GM18870 (cell line): ENCODE data around the gene ETV6.
A peak's percentile ranks its signal among the peaks of the same experiment; 100 is the strongest.

Source experiments
- ATAC-seq: cut with Tn5 transposase; IDR thresholded peaks from one replicate; pipeline ENCODE4 v1.9.1; 2021; ENCODE audit warnings: moderate library complexity; ENCODE audit not compliant: unreplicated experiment

ETV6 gene

GRCh38 chr12:11755302-11755930 lies 105.9 kb downstream of the ETV6 start:
- ATAC-seq = no peak

DNA sequence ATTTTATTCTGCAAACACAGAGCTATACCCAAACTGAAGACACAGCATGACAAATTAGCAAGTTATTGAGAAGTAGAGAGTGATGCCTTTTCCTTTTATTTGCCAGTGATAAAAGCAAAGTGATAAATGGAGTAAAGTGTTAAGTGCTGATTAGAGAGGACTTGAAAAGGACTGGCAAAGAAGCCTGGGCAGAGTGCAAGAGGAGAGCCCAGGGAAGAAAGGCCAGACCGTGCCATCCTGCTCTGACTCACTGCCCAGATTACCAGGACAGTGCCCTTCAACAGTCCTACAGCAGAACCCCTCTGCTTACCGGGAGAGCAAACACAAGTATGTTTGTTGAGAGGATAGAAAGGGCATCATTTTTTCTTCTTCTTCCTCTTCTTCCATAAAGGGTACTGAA lies 106.5 kb downstream of the ETV6 start:
- no peak for ATAC-seq

DNA sequence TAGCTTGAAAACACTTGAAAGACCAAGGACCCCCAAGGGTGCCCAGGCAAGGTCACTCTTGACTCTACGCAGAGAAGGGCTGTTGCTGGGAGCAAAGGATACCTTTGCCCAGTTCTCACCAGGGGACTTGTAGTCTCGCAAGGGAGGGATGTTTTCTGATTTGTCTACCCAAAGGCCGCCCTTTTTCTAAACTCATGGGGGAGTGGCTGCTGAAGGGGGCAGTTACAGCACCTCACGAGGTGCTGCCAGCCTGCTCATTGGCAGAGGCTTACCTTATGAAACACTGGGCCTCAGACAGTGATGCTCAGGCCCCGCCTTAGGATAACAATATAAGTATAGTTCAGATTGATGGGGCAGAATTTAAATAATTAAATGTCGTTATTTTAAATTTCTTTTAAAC lies 107.0 kb downstream of the ETV6 start:
- no peak for ATAC-seq

- no peak for ATAC-seq
Observed at GRCh38 chr12:11757095-11757494, 107.6 kb downstream of the ETV6 start.

DNA sequence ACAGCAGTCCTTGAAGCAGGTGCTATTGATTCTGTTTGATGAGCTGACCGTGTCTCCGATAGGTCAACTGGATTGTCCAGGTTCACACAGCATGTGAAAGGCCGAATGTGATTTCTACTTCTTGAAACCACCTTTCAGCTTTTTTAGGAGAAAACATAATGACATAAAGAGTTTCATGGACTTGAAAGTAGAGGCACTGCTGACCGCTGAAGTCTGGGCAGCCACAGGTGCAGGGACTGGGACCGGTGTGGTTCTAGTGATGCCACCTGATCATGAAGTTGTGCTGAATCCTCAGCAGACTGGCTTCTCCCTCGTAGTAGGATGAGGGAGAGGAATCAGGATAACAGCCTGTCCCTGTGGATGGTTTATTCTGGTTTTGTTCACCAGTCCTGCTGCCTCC lies 108.1 kb downstream of the ETV6 start:
- ATAC-seq = no peak

- ATAC-seq = no peak
Observed at GRCh38 chr12:11758087-11758486, 108.6 kb downstream of the ETV6 start.

- ATAC-seq = no peak
Observed at GRCh38 chr12:11758510-11759493, 109.3 kb downstream of the ETV6 start.

DNA sequence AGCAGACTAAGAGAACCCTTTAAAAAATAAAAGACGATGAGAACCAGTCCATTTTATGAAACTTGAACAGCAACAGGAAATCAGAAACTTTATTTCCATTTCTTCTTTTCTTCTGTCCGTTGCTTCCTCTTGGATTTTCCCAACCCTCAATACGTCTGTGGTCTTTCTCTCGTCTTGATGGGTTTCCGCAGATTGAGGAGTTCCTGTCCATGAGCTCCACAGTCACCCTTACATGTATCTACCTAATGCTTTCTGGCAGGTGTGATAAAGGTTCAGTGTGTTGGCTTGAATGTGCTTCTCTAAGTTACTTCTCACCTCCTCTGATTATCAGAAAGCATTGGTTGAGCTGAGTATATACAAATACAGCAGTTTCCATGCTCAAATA lies 110.0 kb downstream of the ETV6 start:
- no peak for ATAC-seq

GRCh38 chr12:11759899-11760298 lies 110.4 kb downstream of the ETV6 start:
- no peak for ATAC-seq

- peak; percentile 52 for ATAC-seq
Observed at GRCh38 chr12:11761869-11762567, 112.5 kb downstream of the ETV6 start.

GRCh38 chr12:11762723-11763326 lies 113.4 kb downstream of the ETV6 start:
- peak; percentile 36 for ATAC-seq

- no peak for ATAC-seq
Observed at GRCh38 chr12:11763760-11764520, 114.5 kb downstream of the ETV6 start.

DNA sequence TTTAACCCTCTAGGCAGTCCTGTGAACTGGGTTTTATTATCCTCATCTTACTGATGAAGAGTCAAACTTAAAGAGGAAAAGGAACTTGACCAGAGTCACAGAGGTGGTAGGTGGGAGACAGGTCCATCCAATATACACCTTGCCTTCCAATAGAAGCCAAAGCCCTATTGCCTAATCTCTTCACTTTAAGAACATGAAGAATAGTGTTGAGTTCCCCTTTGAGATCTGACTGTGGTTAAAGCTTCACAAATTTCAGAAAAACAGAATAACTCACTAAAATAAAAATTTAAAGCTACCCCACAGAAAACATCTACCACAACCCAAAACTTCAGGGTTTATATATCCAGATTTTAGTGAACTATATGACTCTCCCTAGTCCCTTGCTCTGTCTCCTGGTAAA lies 115.4 kb downstream of the ETV6 start:
- ATAC-seq = no peak

DNA sequence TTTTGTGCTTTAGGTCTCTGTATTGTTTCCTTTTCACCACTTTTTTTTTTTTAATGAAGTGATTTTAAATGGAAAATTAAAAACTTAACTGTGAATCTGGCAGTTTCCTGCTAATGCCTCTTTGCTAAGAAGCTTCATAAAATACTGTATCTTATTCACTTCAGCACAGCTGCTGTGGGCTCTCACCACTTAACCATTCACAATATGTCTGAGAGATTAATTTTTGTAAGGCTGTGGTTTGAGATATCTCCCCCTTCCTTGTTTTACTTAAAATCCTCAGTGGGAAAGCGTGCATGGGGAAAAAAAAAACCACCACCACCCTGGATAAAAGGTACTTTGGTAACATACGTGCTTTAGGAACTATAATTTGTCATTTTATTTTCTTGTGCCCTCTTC lies 115.9 kb downstream of the ETV6 start:
- ATAC-seq = no peak

DNA sequence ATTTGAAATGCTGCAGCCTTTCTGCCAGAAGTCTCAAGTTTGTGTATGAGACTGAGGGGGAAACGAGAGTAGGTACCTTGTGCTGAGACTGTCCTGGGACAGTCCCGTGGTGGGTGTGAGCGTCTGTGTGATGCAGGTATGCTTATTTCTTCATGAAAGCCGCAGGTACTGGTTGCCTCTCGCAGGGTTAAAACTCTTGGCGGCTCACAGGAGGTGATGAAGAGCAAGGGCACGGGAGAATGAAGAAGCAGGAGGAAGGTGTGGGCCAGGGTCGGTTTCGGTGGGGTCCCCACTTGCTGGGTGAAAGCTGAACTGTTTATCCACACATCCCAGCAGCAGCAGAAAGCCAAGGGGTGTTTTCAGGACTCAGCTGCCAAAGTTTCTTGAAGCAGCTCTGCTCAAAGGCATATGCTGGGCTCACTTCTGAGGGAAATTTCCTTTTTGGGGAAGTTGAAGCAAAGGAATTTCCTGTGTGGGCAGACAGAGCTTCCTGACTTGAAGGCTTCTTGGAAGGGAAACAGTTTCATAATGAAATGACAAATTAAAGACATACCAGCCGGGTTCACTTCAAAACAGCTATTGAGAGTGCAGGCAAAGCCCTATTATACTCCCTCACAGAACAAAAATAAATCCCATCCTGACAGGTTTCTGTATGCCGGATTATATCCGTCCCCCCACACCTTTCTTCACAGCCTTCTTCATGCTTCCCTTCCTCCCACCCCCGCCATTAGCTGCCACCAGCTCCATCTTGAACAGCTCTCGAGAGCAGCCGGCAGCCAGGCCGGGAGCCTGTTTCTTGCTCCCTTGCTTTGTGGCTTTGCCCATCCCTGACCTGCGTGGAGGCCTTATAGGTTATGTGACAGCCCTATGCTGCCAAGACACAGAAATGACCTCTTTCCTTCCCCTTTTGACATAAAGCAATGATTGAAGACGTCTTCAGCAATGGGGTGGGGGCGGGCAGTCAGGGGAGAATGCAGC lies 116.6 kb downstream of the ETV6 start:
- peak; percentile 52 for ATAC-seq

GRCh38 chr12:11767029-11767724 lies 117.7 kb downstream of the ETV6 start:
- no peak for ATAC-seq

- ATAC-seq = no peak
Observed at GRCh38 chr12:11767798-11768197, 118.3 kb downstream of the ETV6 start.

GRCh38 chr12:11768233-11768965 lies 118.9 kb downstream of the ETV6 start:
- no peak for ATAC-seq
